Colon (tissue), 2 donors: Measurements from ENCODE around the gene CCDC149.

Source experiments
- FAIRE-seq: peaks from 2 replicates; lab custom pipeline; 2012; peaks lifted over from hg19 to GRCh38; lab: Jason Lieb, UNC
- donor health status: control.
- donor health status: control.

CCDC149 gene

GRCh38 chr4:24912252-24913118 lies at the start of gene CCDC149:
Gene CCDC149 (minus strand): TSS chr4:24913042. CDS start chr4:24912864, 178 bp downstream.
- FAIRE-seq: no peak

DNA sequence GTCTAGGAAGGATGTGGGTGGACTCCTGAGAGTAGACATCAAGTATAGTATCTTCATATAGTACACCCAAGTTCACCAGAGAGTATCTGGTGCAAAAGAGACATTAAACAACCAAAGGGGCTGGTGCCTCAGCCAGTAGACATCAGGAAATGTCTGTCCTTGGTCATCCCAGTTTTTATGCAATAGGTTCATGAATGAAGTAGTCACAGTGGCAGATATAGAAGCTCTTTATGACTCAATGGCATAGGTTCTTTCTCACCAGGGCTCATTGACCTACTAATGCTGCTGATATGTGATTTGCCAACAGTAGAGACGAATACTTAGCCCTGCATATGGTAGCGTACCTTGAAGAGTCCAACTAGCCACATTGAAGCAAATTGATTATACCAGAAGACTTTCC lies 45.0 kb upstream of the CCDC149 start:
- no peak for FAIRE-seq

GRCh38 chr4:24956763-24957162 lies 43.9 kb upstream of the CCDC149 start:
- FAIRE-seq: no peak

DNA sequence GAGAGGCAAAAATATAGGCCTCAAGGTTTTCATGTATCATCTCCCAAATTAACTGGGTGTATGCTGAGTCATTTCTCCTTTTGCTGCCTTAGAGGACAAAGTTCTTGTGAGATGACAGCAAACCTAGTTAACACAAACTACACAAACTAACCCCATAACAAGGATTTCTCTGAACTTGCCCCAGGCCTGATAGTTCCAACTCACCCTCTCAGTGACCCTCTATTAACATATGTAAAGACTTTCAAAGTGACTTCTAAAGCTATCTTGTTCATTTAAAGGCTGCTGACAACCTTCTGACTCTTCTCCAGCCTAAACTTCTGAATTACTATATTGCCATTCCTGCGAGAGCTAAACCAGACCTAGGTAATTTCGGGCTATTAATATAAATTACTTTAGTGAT lies 43.2 kb upstream of the CCDC149 start:
- FAIRE-seq: no peak

GRCh38 chr4:24952667-24953066 lies 39.8 kb upstream of the CCDC149 start:
- FAIRE-seq: no peak

GRCh38 chr4:24949970-24950369 lies 37.1 kb upstream of the CCDC149 start:
- no peak for FAIRE-seq

DNA sequence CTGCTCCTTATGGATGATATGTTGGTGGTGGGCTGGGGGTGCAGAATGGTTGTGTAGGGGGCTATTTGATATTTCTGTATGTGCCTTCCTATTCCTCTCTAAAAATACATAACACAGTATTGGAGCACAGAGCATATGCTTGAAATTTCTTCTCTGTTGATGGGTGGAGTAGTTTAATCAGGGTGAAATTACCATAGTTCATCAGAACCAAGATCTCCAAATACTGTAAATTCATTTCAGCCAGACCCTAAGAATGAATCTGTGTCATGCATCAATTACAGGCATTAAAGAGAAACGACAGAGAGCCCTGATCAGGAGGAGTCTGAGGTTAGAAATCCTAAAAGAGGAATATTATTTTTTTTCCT lies 25.1 kb upstream of the CCDC149 start:
- FAIRE-seq: no peak

DNA sequence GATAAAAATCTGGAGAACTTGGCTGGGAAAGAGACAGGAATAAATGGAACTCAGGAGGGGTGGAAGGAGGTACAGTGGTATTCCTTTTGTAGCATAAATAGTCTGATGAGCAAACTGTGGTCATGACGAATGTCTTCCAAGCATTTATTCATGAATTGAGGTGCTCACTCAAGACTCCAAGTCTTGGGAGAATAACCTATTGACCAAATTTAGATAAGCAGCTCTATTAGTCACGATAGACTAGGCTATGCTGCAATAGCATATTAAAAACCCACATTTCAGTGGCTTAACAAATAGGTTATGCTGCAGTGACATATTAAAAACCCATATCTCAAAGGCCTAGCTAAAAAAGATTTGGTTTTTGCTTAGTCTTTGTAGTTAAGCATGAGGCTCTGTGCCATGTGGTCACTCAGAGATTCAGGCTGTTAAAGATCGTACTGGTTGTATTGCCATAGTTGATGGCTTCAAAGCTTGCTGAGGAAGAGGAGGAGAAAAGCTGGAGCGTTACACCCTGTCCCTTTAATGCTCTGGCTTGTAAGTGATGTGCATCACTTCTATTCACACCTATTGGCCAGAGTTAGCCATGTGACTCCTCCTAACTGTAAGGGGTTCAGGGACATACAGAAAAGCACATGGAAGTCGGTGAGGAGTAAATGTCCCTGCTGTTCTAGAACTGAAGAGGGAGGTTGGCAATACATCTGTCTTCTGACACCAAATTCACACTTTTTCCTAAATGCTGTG lies 24.5 kb upstream of the CCDC149 start:
- FAIRE-seq: no peak

GRCh38 chr4:24935856-24936255 lies 23.0 kb upstream of the CCDC149 start:
- FAIRE-seq: no peak

DNA sequence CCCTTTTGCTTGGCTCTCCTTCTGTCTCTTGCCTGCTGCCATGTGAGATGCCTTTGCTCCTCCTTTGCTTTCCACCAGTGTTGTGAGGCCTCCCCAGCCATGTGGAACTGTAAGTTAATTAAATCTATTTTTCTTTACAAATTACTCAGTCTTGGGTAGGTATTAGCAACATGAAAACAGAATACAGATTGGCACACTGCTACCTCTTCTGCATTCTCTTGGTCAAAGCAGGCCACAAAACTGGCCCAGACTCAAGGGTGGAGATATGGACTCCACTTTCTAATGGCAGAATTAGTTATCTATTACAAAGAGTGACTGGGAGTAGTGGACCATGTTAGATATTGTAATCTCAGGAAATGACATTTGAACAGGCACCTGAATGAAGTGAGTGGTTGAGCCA lies 21.5 kb upstream of the CCDC149 start:
- FAIRE-seq: no peak

GRCh38 chr4:24933684-24934275 lies 20.9 kb upstream of the CCDC149 start:
- FAIRE-seq: no peak

- no peak for FAIRE-seq
These were observed 19.8 kb upstream of the CCDC149 start for GRCh38 chr4:24932515-24933225.

DNA sequence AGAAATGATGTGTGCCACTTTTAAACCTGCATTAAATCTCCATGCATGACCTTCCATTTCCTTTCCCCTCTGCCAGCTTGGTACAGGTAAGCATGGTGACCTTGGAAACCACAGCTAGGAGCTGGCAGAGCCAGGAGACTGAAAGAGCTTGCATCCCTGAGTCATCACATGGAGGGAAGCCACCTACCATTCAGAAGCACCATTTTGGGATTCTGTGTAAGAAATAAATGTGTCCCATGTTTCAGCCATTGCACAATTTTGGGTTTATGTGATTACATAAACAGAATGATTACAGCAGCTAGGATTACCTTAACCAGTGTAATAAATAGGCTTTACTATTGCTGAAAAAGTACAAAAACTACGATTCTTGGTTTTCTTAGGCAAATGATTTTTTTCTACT lies 17.3 kb upstream of the CCDC149 start:
- FAIRE-seq: no peak

DNA sequence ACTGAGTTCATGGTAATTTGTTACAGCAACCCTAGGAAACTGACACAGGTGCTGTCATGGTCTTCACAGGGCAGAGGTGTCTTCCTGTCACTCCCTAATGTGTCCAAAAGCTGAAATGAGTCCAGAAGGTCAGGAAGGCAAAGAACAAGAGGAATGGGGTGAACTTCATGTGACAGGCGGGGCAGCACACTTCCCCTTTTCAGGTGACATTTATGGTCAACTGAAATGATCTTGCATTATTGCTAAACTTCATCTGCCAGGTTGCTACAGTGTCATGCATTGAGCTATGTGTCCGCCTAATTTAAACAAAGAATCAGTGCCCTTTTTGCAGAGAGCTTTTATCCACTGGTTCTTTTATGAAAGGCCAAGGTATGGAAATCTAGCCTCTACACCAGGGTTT lies 15.9 kb upstream of the CCDC149 start:
- FAIRE-seq: no peak

DNA sequence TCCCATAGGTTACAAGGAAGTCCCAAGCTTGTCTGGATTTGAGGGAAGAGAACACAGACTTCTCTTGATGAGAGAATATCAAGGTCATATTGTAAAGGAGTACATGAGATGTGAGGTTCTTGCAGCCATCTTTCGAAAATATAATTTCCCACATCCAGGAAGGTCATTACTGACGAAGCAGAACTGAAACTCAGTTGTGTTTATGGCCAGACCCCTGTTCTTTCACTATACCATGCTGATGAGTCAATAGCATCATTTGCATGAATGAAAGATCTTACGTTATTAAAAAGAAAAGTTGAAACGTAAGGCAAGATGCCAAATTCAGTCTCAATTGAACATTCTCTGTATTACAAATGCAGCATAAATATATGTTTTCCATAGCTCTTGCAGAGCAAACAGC lies 14.2 kb upstream of the CCDC149 start:
- no peak for FAIRE-seq

- FAIRE-seq: no peak
These were observed 11.5 kb upstream of the CCDC149 start for GRCh38 chr4:24924309-24924781.

GRCh38 chr4:24923550-24923949 lies 10.7 kb upstream of the CCDC149 start:
- no peak for FAIRE-seq

DNA sequence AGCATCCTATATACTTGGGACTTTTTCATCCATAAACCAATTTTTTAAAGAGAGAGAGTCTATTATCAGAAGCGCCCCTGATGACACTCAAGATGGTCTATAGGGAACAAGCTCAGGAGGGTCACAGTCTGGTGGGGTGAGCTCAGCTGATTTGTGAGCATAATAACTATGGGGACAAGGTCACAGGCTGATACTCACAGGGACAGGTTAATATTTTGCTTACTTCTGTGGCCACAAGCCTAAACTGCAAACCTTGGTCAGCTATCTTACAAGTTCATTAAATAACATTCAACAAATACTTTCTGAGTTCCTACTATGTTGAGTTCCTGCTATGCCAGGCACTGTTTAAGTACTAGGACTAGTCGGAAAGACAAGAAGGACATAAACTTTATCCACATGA lies 10.2 kb upstream of the CCDC149 start:
- FAIRE-seq: no peak

- FAIRE-seq: no peak
These were observed 9.6 kb upstream of the CCDC149 start for GRCh38 chr4:24922416-24922815.

- FAIRE-seq: no peak
These were observed 8.6 kb upstream of the CCDC149 start for GRCh38 chr4:24921491-24921890.

DNA sequence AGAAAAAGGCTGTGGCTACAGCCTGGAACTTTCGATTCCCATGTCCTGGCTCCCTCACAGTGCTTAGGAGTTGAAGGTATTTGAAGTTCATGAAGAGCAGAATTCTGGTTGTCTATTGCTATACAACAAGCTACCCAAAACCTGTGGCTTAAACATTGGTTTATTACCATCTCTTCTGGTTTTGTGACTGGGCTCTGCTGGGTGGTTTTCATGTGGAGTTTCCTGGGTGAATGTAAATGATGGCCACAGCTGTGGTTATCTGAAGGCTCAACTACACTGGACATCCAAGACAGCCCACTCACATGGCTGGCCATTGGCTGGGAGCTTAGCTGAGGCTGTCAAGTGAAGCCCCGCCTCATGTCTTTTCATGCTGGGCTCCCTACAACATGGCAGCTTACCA lies 7.2 kb upstream of the CCDC149 start:
- no peak for FAIRE-seq

GRCh38 chr4:24917076-24917856 lies 4.4 kb upstream of the CCDC149 start:
- FAIRE-seq: no peak
